ENCODE data around the gene LY6G5B.

GRCh38 chr6:31676322-31676903 lies 6.6 kb downstream of the LY6G5B start:
- TF ChIP-seq EP300 (IDR thresholded peaks at IDR 0.05; ENCODE audit: low read depth): no peak
- TF ChIP-seq POLR2AphosphoS5 (IDR thresholded peaks at IDR 0.05): no peak
